ENCODE results near the gene SLC39A7. TPM values are rescaled to one million over a fixed set of nuclear protein-coding genes. Genes with fewer than 3 reads are reported as not detected.

SLC39A7 gene
- total RNA-seq, 1 experiment from 2014 or later, result 128 TPM

- intact Hi-C loops (cut with micrococcal nuclease), result no loop called here
- H3K4me1 ChIP-seq (ENCODE audit: insufficient read depth, low read length), result no peaks in the 10 kb centered on the region
- DNase-seq (no peak), ATAC-seq (no peak)
- H2AFZ ChIP-seq (ENCODE audit: low read length), result no peak overlapping the region
- no peaks in the 10 kb centered on the region for H4K20me1 ChIP-seq (ENCODE audit: low read length)
- no peaks in the 10 kb centered on the region for H3K9me2 ChIP-seq (replicated peaks; ENCODE audit: low read length)
- TF ChIP-seq EZH2phosphoT487 (IDR thresholded peaks at IDR 0.05; ENCODE audit: borderline replicate concordance, low read length), result no peak
- no peak for TF ChIP-seq EZH2 (IDR thresholded peaks at IDR 0.05; ENCODE audit: low read length, unreplicated experiment)
- TF ChIP-seq CTCF (conservative IDR thresholded peaks at IDR 0.05; ENCODE audit: low read depth, low read length), result no peak
- no TSS peak for BruUV-seq (replicated peaks)
- no peaks in the 10 kb centered on the region for H3K79me2 ChIP-seq (ENCODE audit: low read length)
- no peak overlapping the region for H3K4me3 ChIP-seq (ENCODE audit: low read length)
- no peaks in the 10 kb centered on the region for H3K27me3 ChIP-seq (ENCODE audit: low read length)
- H3K27ac ChIP-seq (ENCODE audit: low read length), result no peak overlapping the region
- no peak overlapping the region for H3K9ac ChIP-seq (ENCODE audit: low read length)
- H3K36me3 ChIP-seq (ENCODE audit: low read depth, low read length), result no peaks in the 10 kb centered on the region
- ChIA-PET POLR2A (ENCODE audit: unreplicated experiment) (no interaction called here), CTCF (no interaction called here)
- H3F3A ChIP-seq (ENCODE audit: low read length, unreplicated experiment), result no peaks in the 10 kb centered on the region
- H3K9me3 ChIP-seq (ENCODE audit: low read length), result no peaks in the 10 kb centered on the region
- no peak overlapping the region for H3K4me2 ChIP-seq (ENCODE audit: low read length)
Observed at GRCh38 chr6:33176906-33177305, 23.8 kb upstream of the SLC39A7 start.

- H3F3A ChIP-seq (ENCODE audit: low read length, unreplicated experiment), result no peaks in the 10 kb centered on the region
- POLR2A ChIA-PET (ENCODE audit: unreplicated experiment), result no interaction called here
- H3K79me2 ChIP-seq (ENCODE audit: low read length), result no peaks in the 10 kb centered on the region
- H3K9me3 ChIP-seq (ENCODE audit: low read length), result no peaks in the 10 kb centered on the region
- TF ChIP-seq CTCF (conservative IDR thresholded peaks at IDR 0.05; ENCODE audit: low read depth, low read length), result no peak
- no peak for TF ChIP-seq EZH2phosphoT487 (IDR thresholded peaks at IDR 0.05; ENCODE audit: borderline replicate concordance, low read length)
- TF ChIP-seq EZH2 (IDR thresholded peaks at IDR 0.05; ENCODE audit: low read length, unreplicated experiment), result no peak
- H3K36me3 ChIP-seq (ENCODE audit: low read depth, low read length), result no peaks in the 10 kb centered on the region
- no peaks in the 10 kb centered on the region for H3K27me3 ChIP-seq (ENCODE audit: low read length)
- no TSS peak for BruUV-seq (replicated peaks)
- no peaks in the 10 kb centered on the region for H3K4me1 ChIP-seq (ENCODE audit: insufficient read depth, low read length)
- H3K9ac ChIP-seq (ENCODE audit: low read length), result no peak overlapping the region
- H3K27ac ChIP-seq (ENCODE audit: low read length), result no peak overlapping the region
- no peak for ATAC-seq
- H3K4me2 ChIP-seq (ENCODE audit: low read length), result no peak overlapping the region
- no peak overlapping the region for H2AFZ ChIP-seq (ENCODE audit: low read length)
- DNase-seq, result no peak
- H3K4me3 ChIP-seq (ENCODE audit: low read length), result no peak overlapping the region
- no peaks in the 10 kb centered on the region for H4K20me1 ChIP-seq (ENCODE audit: low read length)
- CTCF ChIA-PET, result no interaction called here
- intact Hi-C loops (cut with micrococcal nuclease), result no loop called here
- no peaks in the 10 kb centered on the region for H3K9me2 ChIP-seq (replicated peaks; ENCODE audit: low read length)
Observed at GRCh38 chr6:33177552-33178446, 22.9 kb upstream of the SLC39A7 start.

GRCh38 chr6:33178755-33179475, 21.8 kb upstream of the SLC39A7 start:
- CTCF ChIA-PET, result no interaction called here

More at GRCh38 chr6:33178755-33179475, 21.8 kb upstream of the SLC39A7 start:
- ATAC-seq (no peak), DNase-seq (no peak)
- POLR2A ChIA-PET (ENCODE audit: unreplicated experiment), result no interaction called here
- no peak overlapping the region for H3K4me3 ChIP-seq (ENCODE audit: low read length)
- H3K79me2 ChIP-seq (ENCODE audit: low read length), result no peaks in the 10 kb centered on the region
- H3K4me1 ChIP-seq (ENCODE audit: insufficient read depth, low read length), result no peaks in the 10 kb centered on the region
- H3K27me3 ChIP-seq (ENCODE audit: low read length), result no peaks in the 10 kb centered on the region
- H3K9ac ChIP-seq (ENCODE audit: low read length), result no peak overlapping the region
- no peak overlapping the region for H2AFZ ChIP-seq (ENCODE audit: low read length)
- intact Hi-C loops (cut with micrococcal nuclease), result no loop called here
- TF ChIP-seq EZH2phosphoT487 (IDR thresholded peaks at IDR 0.05; ENCODE audit: borderline replicate concordance, low read length) (no peak), CTCF (conservative IDR thresholded peaks at IDR 0.05; ENCODE audit: low read depth, low read length) (no peak), EZH2 (IDR thresholded peaks at IDR 0.05; ENCODE audit: low read length, unreplicated experiment) (no peak)
- H4K20me1 ChIP-seq (ENCODE audit: low read length), result no peaks in the 10 kb centered on the region
- H3K9me2 ChIP-seq (replicated peaks; ENCODE audit: low read length), result no peaks in the 10 kb centered on the region
- no peak overlapping the region for H3K4me2 ChIP-seq (ENCODE audit: low read length)
- no peak overlapping the region for H3K27ac ChIP-seq (ENCODE audit: low read length)
- no peaks in the 10 kb centered on the region for H3K36me3 ChIP-seq (ENCODE audit: low read depth, low read length)
- no peaks in the 10 kb centered on the region for H3K9me3 ChIP-seq (ENCODE audit: low read length)
- no peaks in the 10 kb centered on the region for H3F3A ChIP-seq (ENCODE audit: low read length, unreplicated experiment)
- BruUV-seq (replicated peaks), result no TSS peak
